ENCODE results near the gene LINC00305. TPM values are rescaled to one million over a fixed set of nuclear protein-coding genes. Genes with fewer than 3 reads are reported as not detected.

LINC00305 gene
- total RNA-seq, 4 donors from 2014 or later, result not detected

DNA sequence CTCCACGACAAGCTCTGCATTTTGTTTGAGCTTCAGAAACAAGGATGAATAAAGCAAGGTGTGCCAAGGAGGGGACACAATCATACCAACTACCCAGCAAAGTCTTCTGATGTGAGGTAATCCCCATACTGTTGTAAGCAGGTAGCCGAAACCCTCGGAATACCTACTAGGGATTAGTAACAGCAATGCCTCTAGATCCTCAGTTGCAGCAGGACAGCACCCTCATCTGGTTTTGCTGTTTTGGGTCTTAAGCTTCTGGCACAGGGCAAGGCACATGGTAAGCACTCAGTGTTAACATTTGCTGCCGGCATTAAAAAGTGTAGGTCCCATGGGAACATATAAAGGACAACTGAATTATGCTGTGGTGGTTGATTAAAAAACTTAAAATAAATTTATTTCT lies 16.0 kb upstream of the LINC00305 start:
- DNase-seq, result no peak
- 87 to 90% methylated on average over 1 to 4 of the region's 4 CpGs for WGBS, 2 donors (ENCODE audit: low coverage in 1 of 2)
- Histone ChIP-seq H3K4me1 (no peaks in the 10 kb centered on the region), H3K27me3 (no peaks in the 10 kb centered on the region), H3K36me3 (no peaks in the 10 kb centered on the region), H3K9me3 (no peaks in the 10 kb centered on the region), H3K4me3 (no peak overlapping the region), H3K27ac (no peak overlapping the region)
- in situ Hi-C loops (cut with MboI; ENCODE audit: low pct_ligation_motif_present in 1 of 4, low pct_unique_long_range_greater_than_20kb in 1 of 4, low sequenced_read_pairs in 3 of 4) (no loop called here), intact Hi-C loops (cut with DNase I; ENCODE audit: low total_unique reads) (no loop called here)
- TF ChIP-seq POLR2AphosphoS5 (IDR thresholded peaks at IDR 0.05) (no peak), EP300 (IDR thresholded peaks at IDR 0.05; ENCODE audit: low read depth) (no peak), POLR2A (IDR thresholded peaks at IDR 0.05) (no peak)
- TF ChIP-seq, protein P1, sequence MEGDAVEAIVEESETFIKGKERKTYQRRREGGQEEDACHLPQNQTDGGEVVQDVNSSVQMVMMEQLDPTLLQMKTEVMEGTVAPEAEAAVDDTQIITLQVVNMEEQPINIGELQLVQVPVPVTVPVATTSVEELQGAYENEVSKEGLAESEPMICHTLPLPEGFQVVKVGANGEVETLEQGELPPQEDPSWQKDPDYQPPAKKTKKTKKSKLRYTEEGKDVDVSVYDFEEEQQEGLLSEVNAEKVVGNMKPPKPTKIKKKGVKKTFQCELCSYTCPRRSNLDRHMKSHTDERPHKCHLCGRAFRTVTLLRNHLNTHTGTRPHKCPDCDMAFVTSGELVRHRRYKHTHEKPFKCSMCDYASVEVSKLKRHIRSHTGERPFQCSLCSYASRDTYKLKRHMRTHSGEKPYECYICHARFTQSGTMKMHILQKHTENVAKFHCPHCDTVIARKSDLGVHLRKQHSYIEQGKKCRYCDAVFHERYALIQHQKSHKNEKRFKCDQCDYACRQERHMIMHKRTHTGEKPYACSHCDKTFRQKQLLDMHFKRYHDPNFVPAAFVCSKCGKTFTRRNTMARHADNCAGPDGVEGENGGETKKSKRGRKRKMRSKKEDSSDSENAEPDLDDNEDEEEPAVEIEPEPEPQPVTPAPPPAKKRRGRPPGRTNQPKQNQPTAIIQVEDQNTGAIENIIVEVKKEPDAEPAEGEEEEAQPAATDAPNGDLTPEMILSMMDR (IDR thresholded peaks at IDR 0.05), result no peak

DNA sequence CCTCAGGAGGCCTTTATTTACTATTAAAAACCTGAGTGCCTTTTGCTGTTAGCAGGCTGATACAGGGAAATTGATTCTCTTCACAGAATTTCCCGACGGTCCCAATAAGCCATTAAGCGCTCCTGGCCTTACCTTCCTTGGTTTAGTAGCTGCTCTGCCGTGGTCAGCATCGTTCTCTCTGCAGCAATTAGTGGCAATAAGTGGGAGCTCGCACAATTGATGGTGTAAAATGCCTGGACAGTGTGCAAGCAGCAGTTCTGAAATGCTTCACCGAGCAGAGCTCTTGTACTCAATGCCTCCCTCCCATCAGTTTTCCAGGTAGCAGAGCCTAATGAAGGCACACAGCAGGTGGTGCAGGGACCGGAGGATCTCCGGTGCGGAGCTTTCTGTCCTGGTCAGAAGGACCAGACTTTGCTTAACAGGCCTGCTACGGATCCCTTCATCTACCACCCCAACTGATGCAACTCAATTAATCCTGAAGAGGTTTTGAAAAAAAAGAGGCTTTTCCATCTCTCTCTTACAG lies 1.1 kb upstream of the LINC00305 start:
- TF ChIP-seq POLR2A (IDR thresholded peaks at IDR 0.05) (no peak), EP300 (IDR thresholded peaks at IDR 0.05; ENCODE audit: low read depth) (no peak), POLR2AphosphoS5 (IDR thresholded peaks at IDR 0.05) (no peak)
- TF ChIP-seq, protein P1 (IDR thresholded peaks at IDR 0.05), result no peak
- H3K36me3 ChIP-seq, result no peaks in the 10 kb centered on the region
- WGBS, 2 donors (ENCODE audit: low coverage in 1 of 2), result 85 to 86% methylated on average over 4 to 11 of the region's 11 CpGs

DNA sequence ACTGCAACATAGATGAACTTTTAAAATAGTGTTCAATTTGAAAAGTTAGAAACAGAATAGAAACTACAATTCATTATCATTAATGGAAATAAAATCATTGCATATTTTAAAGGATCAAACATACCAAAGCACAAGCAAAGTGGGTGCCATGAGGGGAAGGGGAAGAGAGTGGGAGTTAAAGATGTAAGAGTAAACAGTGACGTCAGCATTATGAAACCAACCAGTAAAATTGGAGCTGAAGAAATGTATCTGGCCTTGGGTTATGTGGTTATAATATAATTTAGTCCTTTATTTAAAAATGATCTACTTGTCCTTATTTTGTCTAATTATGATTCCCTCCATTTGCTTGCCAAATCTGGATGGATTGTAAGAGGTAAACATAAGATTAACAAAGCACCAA lies 6.0 kb downstream of the LINC00305 start:
- no peak for DNase-seq
- no peaks in the 10 kb centered on the region for H3K9me3 ChIP-seq
- intact Hi-C loops (cut with DNase I; ENCODE audit: low total_unique reads) (loop anchor here (5.0 kb wide), 1 partner anchor 249 kb away; no protein-coding TSS in a partner anchor), in situ Hi-C loops (cut with MboI; ENCODE audit: low pct_ligation_motif_present in 1 of 4, low pct_unique_long_range_greater_than_20kb in 1 of 4, low sequenced_read_pairs in 3 of 4) (no loop called here)
- H3K4me1 ChIP-seq, result no peaks in the 10 kb centered on the region
- no peak overlapping the region for H3K27ac ChIP-seq
- TF ChIP-seq POLR2AphosphoS5 (IDR thresholded peaks at IDR 0.05), result no peak
- no peak for TF ChIP-seq POLR2A (IDR thresholded peaks at IDR 0.05)
- TF ChIP-seq, protein P1 (IDR thresholded peaks at IDR 0.05), result no peak
- TF ChIP-seq EP300 (IDR thresholded peaks at IDR 0.05; ENCODE audit: low read depth), result no peak
- 82 to 83% methylated on average over 1 of the region's 1 CpG for WGBS, 2 donors (ENCODE audit: low coverage in 1 of 2)
- H3K36me3 ChIP-seq, result no peaks in the 10 kb centered on the region
- no peak overlapping the region for H3K4me3 ChIP-seq
- no peaks in the 10 kb centered on the region for H3K27me3 ChIP-seq

More for the DNA sequence above, 1.1 kb upstream of the LINC00305 start:
- in situ Hi-C loops (cut with MboI; ENCODE audit: low pct_ligation_motif_present in 1 of 4, low pct_unique_long_range_greater_than_20kb in 1 of 4, low sequenced_read_pairs in 3 of 4) (no loop called here), intact Hi-C loops (cut with DNase I; ENCODE audit: low total_unique reads) (no loop called here)
- H3K9me3 ChIP-seq, result no peaks in the 10 kb centered on the region
- H3K4me3 ChIP-seq, result no peak overlapping the region
- no peaks in the 10 kb centered on the region for H3K4me1 ChIP-seq
- no peak for DNase-seq
- no peaks in the 10 kb centered on the region for H3K27me3 ChIP-seq
- no peak overlapping the region for H3K27ac ChIP-seq

DNA sequence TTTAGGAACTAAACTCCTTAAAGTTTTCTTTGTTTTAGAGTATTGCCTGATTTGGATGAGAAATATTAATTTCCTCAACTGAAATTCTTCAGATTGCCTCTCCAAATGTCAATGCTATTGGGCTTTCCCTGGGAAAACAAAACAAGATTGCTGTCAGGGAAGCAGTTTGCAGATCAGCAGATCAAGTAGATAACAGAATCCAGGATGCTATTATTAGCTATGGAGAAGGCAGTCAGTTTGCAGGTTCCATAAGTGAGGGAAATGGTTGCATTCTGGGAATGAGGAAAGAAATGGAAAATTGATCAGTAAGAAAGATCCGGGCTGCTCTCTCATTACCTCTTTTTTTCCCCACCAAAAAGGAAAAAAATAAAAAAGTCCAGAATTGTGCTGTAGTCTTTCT lies 11.0 kb downstream of the LINC00305 start:
- no peak for DNase-seq
- 68 to 93% methylated on average over 1 of the region's 1 CpG for WGBS, 2 donors (ENCODE audit: low coverage in 1 of 2)
- H3K27me3 ChIP-seq, result no peaks in the 10 kb centered on the region
- H3K4me1 ChIP-seq, result no peaks in the 10 kb centered on the region
- no peaks in the 10 kb centered on the region for H3K9me3 ChIP-seq
- in situ Hi-C loops (cut with MboI; ENCODE audit: low pct_ligation_motif_present in 1 of 4, low pct_unique_long_range_greater_than_20kb in 1 of 4, low sequenced_read_pairs in 3 of 4) (no loop called here), intact Hi-C loops (cut with DNase I; ENCODE audit: low total_unique reads) (no loop called here)
- TF ChIP-seq, protein P1 (IDR thresholded peaks at IDR 0.05), result no peak
- TF ChIP-seq EP300 (IDR thresholded peaks at IDR 0.05; ENCODE audit: low read depth), result no peak
- TF ChIP-seq POLR2A (IDR thresholded peaks at IDR 0.05), result no peak
- H3K36me3 ChIP-seq, result no peaks in the 10 kb centered on the region
- no peak overlapping the region for H3K4me3 ChIP-seq
- no peak overlapping the region for H3K27ac ChIP-seq
